Activated T-cell treated with anti-CD3 and anti-CD28 coated beads, Interleukin-2, amount 50 U/mL, for 48 hours (primary cell): ENCODE data around the gene RPS25.
A peak's percentile ranks its signal among the peaks of the same experiment; 100 is the strongest.
"Not testable (repeated sequence)": the region's sequence is repeated elsewhere in the genome, so short reads cannot be mapped to it uniquely, and the experiment has no call there.

Experiments
- DNase-seq, 2 experiments: peaks; one replicate each; pipeline ENCODE4 v3.0.0-alpha.2; 2020

The RPS25 gene

GRCh38 chr11:119018074-119018938, at the start of gene RPS25, which contains the start of gene TRAPPC4:
Gene RPS25, minus strand, starts transcription at chr11:119018343. Its CDS starts 59 bp downstream, at chr11:119018284.
Gene TRAPPC4, plus strand, starts transcription at chr11:119018766. Its CDS starts 30 bp downstream, at chr11:119018796.
- DNase-seq: peak; percentile 94 to 95

- DNase-seq: peak; percentile 96 to 98
Measured at GRCh38 chr11:119067371-119068222, 49.5 kb upstream of the RPS25 start, which contains the start of gene VPS11. Gene VPS11, plus strand, starts transcription at chr11:119067818. Its CDS starts 6 bp downstream, at chr11:119067824.

GRCh38 chr11:119065369-119065768, 47.2 kb upstream of the RPS25 start:
- DNase-seq: peak; percentile 56 to 57

- no peak for DNase-seq
Measured at GRCh38 chr11:119062779-119063178, 44.6 kb upstream of the RPS25 start.

- DNase-seq: no peak
Measured at GRCh38 chr11:119061256-119061655, 43.1 kb upstream of the RPS25 start.

GRCh38 chr11:119059128-119059527, 41.0 kb upstream of the RPS25 start:
- DNase-seq: not testable (repeated sequence)

GRCh38 chr11:119057000-119057769, 39.0 kb upstream of the RPS25 start, which contains the start of gene HYOU1:
Gene HYOU1, minus strand, starts transcription at chr11:119057205. Its CDS starts 1,045 bp downstream, at chr11:119056160.
- peak; percentile 98 to 99 for DNase-seq

- peak in 1 of 2 experiments; percentile 56 for DNase-seq
Measured at GRCh38 chr11:119056421-119056999, 38.4 kb upstream of the RPS25 start.

- DNase-seq: peak; percentile 44 to 49
Measured at GRCh38 chr11:119055901-119056300, 37.8 kb upstream of the RPS25 start.

- no peak for DNase-seq
Measured at GRCh38 chr11:119054418-119054817, 36.3 kb upstream of the RPS25 start.

- no peak for DNase-seq
Measured at GRCh38 chr11:119052163-119052814, 34.1 kb upstream of the RPS25 start.

- DNase-seq: no peak
Measured at GRCh38 chr11:119051440-119052162, 33.5 kb upstream of the RPS25 start.

GRCh38 chr11:119049081-119049480, 30.9 kb upstream of the RPS25 start:
- no peak for DNase-seq

GRCh38 chr11:119048644-119049043, 30.5 kb upstream of the RPS25 start:
- no peak for DNase-seq

GRCh38 chr11:119047205-119047604, 29.1 kb upstream of the RPS25 start:
- no peak for DNase-seq

GRCh38 chr11:119046489-119046888, 28.3 kb upstream of the RPS25 start:
- DNase-seq: no peak

- no peak for DNase-seq
Measured at GRCh38 chr11:119044708-119045107, 26.6 kb upstream of the RPS25 start.

GRCh38 chr11:119042927-119043326, 24.8 kb upstream of the RPS25 start:
- DNase-seq: no peak

GRCh38 chr11:119041821-119042514, 23.8 kb upstream of the RPS25 start:
- DNase-seq: no peak

GRCh38 chr11:119039471-119039870, 21.3 kb upstream of the RPS25 start:
- DNase-seq: not testable (repeated sequence)
